Measurements from ENCODE around the gene CDNF. TPM values are rescaled to one million over a fixed set of nuclear protein-coding genes. Genes with fewer than 3 reads are reported as not detected.

Gene CDNF
- total RNA-seq, 2 experiments from 2014 or later: 3.2 to 3.7 TPM

GRCh38 chr10:14844948-14845347 is 7.1 kb upstream of the CDNF start:
- Histone ChIP-seq H3K4me3 (ENCODE audit: low read length) (no peak overlapping the region), H3K27me3 (ENCODE audit: control insufficient read depth in 1 of 2, insufficient read depth in 2 of 2, low read length in 2 of 2) (no peaks in the 10 kb centered on the region), H3K27ac (ENCODE audit: low read depth in 1 of 2, low read length in 2 of 2) (no peak overlapping the region), H3K36me3 (ENCODE audit: insufficient read depth, low read length) (peaks cover 73% of the 10 kb centered on the region), H3K9me3 (ENCODE audit: control insufficient read depth in 1 of 2, insufficient read depth in 1 of 2, low read length in 2 of 2) (no peaks in the 10 kb centered on the region), H3K4me1 (ENCODE audit: insufficient read depth, low read length) (no peaks in the 10 kb centered on the region)
- no peak overlapping the region for H3K27ac Mint-ChIP-seq
- H3K27me3 Mint-ChIP-seq: no peaks in the 10 kb centered on the region
- ATAC-seq (ENCODE audit: poor library complexity) (no peak), DNase-seq (no peak)
- H3K4me1 Mint-ChIP-seq (ENCODE audit: low read depth): peaks cover 18% of the 10 kb centered on the region
- ChIA-PET CTCF (interaction anchor here (0.7 to 0.9 kb wide), 2 partner anchors 525 to 619 kb away, joined by 3 read pairs; no protein-coding TSS in a partner anchor), POLR2A (interaction anchor here (0.9 kb wide), 1 partner anchor 33 kb away, joined by 3 read pairs; the partner anchor contains the start of gene SUV39H2)
- H3K9me3 Mint-ChIP-seq: no peaks in the 10 kb centered on the region
- H3K36me3 Mint-ChIP-seq (ENCODE audit: low read depth): peaks cover 82% of the 10 kb centered on the region
- intact Hi-C loops (cut with DNase I, micrococcal nuclease): no loop called here
- TF ChIP-seq CTCF (IDR thresholded peaks at IDR 0.05): no peak
- H3K4me3 Mint-ChIP-seq: no peak overlapping the region

GRCh38 chr10:14843327-14843988 is 5.6 kb upstream of the CDNF start:
- no peak for TF ChIP-seq CTCF (IDR thresholded peaks at IDR 0.05)
- H3K27ac ChIP-seq (ENCODE audit: low read depth in 1 of 2, low read length in 2 of 2): no peak overlapping the region
- no peak overlapping the region for H3K4me3 ChIP-seq (ENCODE audit: low read length)
- ChIA-PET CTCF (interaction anchor here (1.3 kb wide), 1 partner anchor 279 kb away, joined by 3 read pairs; no protein-coding TSS in a partner anchor), POLR2A (no interaction called here)
- H3K36me3 ChIP-seq (ENCODE audit: insufficient read depth, low read length): peaks cover 62% of the 10 kb centered on the region
- Mint-ChIP-seq H3K4me1 (ENCODE audit: low read depth) (peaks cover 30% of the 10 kb centered on the region), H3K27ac (no peak overlapping the region), H3K4me3 (no peak overlapping the region), H3K27me3 (no peaks in the 10 kb centered on the region), H3K9me3 (no peaks in the 10 kb centered on the region), H3K36me3 (ENCODE audit: low read depth) (peaks cover 72% of the 10 kb centered on the region)
- ATAC-seq (ENCODE audit: poor library complexity): no peak
- intact Hi-C loops (cut with DNase I, micrococcal nuclease): no loop called here
- no peaks in the 10 kb centered on the region for H3K27me3 ChIP-seq (ENCODE audit: control insufficient read depth in 1 of 2, insufficient read depth in 2 of 2, low read length in 2 of 2)
- DNase-seq: no peak
- peaks cover 9% of the 10 kb centered on the region for H3K4me1 ChIP-seq (ENCODE audit: insufficient read depth, low read length)
- H3K9me3 ChIP-seq (ENCODE audit: control insufficient read depth in 1 of 2, insufficient read depth in 1 of 2, low read length in 2 of 2): no peaks in the 10 kb centered on the region

GRCh38 chr10:14840178-14840577 is 2.3 kb upstream of the CDNF start:
- Mint-ChIP-seq H3K4me3 (peak overlapping the region; percentile 99), H3K36me3 (ENCODE audit: low read depth) (peaks cover 62% of the 10 kb centered on the region), H3K27ac (peak overlapping the region; percentile 90), H3K4me1 (ENCODE audit: low read depth) (peaks cover 38% of the 10 kb centered on the region), H3K9me3 (no peaks in the 10 kb centered on the region), H3K27me3 (no peaks in the 10 kb centered on the region)
- Histone ChIP-seq H3K27me3 (ENCODE audit: control insufficient read depth in 1 of 2, insufficient read depth in 2 of 2, low read length in 2 of 2) (no peaks in the 10 kb centered on the region), H3K9me3 (ENCODE audit: control insufficient read depth in 1 of 2, insufficient read depth in 1 of 2, low read length in 2 of 2) (no peaks in the 10 kb centered on the region), H3K4me1 (ENCODE audit: insufficient read depth, low read length) (peaks cover 21% of the 10 kb centered on the region), H3K4me3 (ENCODE audit: low read length) (no peak overlapping the region), H3K27ac (ENCODE audit: low read depth in 1 of 2, low read length in 2 of 2) (no peak overlapping the region), H3K36me3 (ENCODE audit: insufficient read depth, low read length) (peaks cover 46% of the 10 kb centered on the region)
- DNase-seq (no peak), ATAC-seq (ENCODE audit: poor library complexity) (no peak)
- intact Hi-C loops (cut with DNase I, micrococcal nuclease): no loop called here
- no peak for TF ChIP-seq CTCF (IDR thresholded peaks at IDR 0.05)
- ChIA-PET CTCF (no interaction called here), POLR2A (interaction anchor here (4.9 kb wide), 1 partner anchor 38 kb away, joined by 63 read pairs; the partner anchor contains the start of gene SUV39H2)

Measured in CD4-positive, alpha-beta T cell (primary cell).